HG03378 (cell line): ENCODE data around the gene PDZRN3.

Experiments
- ATAC-seq: cut with Tn5 transposase; IDR thresholded peaks from one replicate; pipeline ENCODE4 v1.9.1; 2021; ENCODE audit warnings: mild to moderate bottlenecking, moderate library complexity; ENCODE audit not compliant: unreplicated experiment

Gene PDZRN3

DNA sequence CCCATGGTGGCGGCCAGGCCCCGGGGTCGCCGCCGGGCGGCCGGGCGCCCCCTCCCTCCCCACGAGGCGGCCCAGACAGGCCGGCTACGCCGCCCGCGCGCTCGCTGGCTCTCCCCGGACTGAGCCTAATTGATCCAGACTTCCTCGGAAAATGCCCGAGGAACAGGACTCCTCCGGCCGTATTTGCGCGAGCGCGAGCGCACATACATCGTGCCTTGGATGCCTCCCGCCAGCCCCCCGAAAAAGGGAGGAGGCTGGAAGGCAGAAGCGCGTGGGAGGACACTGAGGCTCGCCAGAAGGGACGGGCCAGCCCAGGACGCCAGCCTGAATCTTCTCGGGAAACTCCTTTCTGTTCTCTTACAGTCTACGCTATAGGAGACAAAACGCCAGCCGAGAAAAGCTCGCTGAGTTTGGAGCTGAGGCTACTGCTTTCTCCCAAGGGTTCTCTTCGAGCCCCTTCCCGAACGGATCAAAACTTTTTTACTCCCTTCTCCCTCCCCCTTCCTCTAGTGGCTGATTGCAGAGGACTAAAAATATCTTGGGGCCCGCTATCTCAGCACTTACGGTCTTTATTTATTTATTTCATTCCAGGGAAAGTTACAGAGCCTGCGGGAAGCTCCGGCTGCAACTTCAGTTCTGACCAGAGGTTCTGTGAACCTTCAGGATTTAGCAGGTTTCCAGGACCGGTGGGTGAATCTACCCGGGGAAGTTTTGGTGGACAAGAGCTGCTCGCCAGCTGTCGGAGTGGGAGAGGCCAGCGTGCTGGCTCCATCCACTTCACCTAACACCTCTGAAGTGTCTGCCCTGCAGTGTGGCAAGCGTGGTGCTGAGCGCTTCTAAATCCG lies at the start of gene PDZRN3:
Gene PDZRN3 (minus strand): TSS at position 121 of the 845 bp plus-strand sequence.
- no peak for ATAC-seq

DNA sequence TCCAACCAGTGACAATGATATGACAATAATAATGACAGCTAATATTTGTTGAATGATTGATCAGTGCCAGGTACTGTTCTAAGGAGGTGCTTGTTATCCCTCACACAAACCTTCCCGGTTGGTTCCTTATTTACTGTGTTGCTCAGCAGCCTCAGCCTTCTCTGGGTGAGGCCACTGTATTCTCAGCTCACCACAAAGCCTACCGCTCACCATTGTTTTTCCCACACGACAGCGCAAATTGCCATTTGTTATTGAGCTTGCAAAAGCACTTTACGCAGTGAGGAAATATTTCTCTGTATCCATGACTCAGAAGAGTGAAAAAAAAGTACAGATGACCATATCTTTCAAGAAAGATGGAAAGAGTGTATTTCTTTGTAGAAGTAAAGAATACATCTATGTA lies 49.5 kb upstream of the PDZRN3 start:
- ATAC-seq: no peak

DNA sequence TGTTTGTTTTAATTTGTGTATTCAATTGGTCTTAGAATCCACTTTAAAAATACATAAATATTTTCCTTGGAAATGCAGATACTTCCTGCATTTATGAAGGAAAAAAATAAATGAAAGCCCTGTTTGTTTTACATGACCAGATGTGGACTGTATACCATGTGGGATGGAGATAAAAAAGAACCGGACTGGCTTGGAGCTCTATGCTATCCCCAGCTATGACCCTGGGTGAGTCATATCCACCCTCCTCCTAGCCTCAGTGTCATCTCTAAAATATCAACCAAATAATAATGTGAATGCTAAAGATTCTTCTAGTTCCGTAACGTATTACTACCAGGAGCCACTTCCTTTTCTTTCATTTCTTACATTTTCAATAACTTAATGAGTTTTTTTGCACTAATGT lies 44.5 kb upstream of the PDZRN3 start:
- no peak for ATAC-seq

DNA sequence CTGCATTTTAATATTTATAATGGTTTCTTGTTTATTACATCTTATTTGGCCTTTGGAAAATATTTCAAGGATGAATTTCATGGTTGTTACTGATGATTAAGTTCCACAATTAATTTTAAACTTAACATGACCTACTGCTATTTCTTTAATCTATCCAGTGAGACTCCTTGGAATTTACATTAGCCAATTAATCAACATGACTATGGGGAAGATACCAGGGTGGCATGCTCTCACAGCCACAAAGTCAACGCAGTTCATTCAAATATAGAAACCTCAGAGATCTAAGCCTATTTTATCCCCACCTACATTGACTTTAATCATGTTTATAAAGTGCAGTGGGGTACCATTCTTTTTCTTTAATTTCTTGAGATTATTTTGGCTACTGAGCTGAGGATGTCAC lies 43.6 kb upstream of the PDZRN3 start:
- ATAC-seq: no peak

DNA sequence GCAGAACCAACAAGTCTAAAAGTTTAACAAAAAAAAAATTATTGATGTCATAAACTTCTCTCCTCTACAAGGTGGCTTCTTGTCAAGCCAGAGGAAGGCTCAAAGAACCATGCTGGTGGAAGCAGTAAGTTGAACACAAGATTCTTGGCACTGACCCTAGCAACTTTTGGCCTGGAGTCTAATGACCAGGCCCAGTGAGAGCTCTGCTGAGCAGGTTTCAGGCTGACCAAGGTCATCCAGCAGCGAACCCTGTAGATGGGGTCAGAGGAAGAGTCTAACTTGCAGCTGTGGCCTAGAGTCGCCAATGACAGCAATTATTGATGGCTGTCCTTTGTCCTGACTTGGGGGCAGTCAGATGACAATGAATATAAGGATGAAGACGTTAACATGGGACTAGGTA lies 43.1 kb upstream of the PDZRN3 start:
- no peak for ATAC-seq

DNA sequence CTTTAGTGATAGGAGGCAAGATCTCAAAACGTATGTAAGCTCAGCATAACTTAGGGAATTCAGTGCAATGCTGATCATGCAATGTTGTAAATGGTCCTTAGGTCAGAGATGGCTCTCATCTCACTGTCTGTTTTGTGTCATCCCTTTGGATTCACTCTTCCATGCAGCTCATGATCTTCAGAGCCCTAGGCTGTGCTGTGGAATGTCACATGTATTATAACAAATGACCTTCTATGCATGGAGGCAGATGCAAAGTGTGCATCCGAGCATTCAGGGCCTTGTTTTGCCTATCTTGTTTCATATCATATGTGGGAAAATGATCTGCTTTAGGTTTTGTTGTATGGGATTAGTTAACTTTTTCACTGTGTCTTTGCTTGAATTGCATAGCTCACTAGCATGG lies 40.5 kb upstream of the PDZRN3 start:
- no peak for ATAC-seq

DNA sequence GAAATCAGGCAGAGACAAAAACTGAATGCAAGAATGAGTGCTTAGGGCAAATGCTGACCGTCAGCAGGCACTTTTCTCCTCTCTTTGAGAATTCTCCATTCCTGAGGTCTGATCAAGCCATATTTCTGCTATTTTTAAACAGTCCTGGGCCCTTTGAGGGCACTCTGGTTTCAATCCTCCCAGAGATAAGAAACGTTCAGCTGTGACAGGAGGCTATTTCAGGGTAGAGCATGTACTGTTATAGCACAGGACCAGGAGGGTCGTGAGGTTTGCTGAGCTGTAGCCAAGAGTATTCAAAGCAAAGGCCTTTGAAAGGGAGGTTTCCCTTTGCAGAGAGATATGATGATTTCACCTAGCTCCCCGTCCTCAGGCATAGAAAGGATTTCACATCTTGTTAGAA lies 39.6 kb upstream of the PDZRN3 start:
- no peak for ATAC-seq

DNA sequence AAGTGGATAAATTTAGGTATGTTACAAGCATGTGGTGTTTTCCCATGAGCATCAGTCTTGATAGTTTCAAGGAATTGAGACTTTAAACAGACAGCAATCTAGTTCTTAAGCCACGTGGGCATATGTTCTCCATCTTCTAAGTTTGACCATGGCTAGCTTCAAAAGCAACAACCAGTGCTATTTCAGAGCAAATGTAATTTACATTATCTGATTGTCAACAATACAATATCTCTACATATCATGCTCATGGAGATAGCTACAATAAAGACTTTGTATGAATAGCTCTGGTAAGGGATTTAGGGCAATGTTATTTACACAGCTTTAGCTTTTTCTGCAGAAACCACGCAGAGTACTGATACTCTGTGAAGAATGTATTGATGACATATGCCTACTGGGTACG lies 38.8 kb upstream of the PDZRN3 start:
- ATAC-seq: no peak

DNA sequence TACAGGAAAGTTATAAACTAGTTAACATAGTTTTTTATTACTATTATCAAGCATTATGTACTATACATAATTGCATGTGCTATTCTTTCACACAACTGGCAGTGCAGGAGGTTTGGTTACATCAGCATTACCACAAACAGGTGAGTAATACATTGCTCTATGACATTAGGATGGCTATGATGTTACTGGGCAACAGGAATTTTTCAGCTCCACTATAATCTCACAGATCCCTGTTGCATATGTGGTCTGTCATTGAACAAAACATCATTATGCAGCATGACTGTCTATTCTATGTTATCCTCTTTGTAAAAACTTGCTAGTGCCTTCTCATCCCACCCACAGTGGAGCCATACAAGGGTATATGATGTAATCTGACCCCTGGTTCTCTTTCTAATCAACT lies 36.5 kb upstream of the PDZRN3 start:
- no peak for ATAC-seq

DNA sequence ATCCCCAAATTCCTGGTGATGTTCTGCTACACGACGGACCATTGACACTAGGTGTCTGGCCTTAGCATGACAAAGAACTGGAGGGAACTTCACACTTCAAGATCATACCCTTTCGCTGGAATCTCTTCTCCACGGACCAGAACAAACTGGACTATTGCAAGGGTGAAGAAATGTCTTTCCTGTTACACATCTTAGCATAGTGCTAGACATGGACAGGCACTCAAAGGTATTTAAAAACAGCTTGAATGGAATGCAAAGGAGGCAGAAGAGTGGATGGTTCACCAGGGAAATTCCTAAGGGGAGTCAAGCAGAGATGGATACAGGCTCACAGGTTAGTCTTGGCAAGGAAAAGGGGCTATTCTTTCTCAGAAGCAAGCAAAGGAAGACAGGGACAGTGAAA lies 33.5 kb upstream of the PDZRN3 start:
- no peak for ATAC-seq

DNA sequence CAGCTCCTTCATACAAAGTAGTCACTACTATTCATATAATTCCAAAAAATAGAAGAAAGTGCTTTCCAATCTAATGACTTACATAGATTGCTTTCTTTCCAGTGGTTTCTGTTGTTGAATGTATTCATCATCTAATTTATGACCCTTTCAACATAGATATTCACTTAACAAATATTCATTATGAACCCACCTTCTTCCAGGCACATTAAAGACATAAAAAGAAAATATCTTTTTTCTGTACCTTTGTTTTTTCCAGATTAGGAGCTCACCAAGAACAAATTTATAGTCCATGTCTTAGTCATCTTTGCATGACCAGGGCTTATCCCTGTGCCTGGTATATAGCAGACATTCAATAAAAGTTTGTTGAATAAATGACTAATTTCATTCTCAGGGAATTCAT lies 32.4 kb upstream of the PDZRN3 start:
- no peak for ATAC-seq

DNA sequence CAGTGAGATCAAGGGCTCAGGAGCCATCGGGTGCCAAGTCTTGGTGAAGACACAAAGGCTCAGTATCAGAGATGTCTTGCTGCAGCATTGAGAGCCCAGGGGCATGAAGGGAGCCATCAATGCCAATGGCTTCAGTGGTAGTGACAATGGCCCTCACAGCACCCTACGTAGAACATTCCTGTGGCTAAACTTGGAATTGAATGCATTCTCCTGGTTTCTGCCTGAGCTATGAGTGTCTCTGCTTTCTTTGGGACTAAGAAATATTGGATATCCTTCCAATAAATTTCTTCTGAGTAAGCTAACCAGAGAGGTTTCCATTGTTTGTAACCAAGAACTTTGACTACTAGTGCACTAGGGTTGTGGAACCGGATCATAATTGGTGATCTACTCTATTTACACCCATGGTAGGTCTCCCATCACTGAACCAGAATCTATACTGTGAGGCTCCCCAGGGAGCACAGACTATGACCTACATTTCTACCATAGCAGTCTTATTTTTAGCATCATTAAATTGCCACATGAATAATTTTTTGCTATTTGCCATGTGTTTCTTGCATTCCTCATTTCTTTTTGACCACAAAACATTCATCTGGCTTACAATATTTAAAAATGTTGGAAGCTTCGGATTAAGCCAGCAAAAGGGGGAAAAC lies 31.6 kb upstream of the PDZRN3 start:
- no peak for ATAC-seq

DNA sequence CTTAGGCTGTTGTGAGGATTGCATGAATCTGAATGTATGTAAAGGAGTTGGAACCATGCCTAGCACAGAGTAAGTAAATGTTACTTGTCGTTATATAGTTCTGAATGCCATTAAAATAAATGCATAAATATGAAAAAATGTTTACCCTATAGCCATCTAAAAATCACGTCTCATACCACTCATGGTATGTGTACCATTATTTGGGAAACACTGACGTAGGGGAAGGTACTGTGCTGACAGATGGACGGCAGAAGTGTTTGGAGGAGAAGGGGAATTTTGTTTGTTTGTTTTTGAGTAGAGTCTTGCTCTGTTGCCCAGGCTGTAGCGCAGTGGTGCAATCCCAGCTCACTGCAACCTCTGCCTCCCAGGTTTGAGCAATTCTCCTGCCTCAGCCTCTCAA lies 30.5 kb upstream of the PDZRN3 start:
- no peak for ATAC-seq

DNA sequence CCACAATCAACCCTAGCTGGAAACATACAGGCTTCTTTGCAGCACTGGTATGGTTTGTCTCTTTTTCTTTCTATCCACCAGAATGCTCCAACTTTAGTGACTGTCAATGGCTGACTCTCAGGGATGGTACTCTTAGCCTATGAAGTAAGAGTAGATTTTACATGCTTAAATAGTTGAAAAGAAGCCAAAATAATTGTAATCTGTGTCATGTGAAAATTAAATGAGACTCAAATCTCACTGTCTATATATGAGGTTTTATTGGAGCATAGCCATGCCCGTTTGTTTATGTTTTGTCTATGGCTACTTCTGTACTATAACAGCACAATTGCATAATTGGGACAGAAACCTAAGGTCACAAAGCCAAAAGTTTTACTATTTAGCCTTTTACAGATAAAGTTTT lies 29.1 kb upstream of the PDZRN3 start:
- ATAC-seq: no peak

DNA sequence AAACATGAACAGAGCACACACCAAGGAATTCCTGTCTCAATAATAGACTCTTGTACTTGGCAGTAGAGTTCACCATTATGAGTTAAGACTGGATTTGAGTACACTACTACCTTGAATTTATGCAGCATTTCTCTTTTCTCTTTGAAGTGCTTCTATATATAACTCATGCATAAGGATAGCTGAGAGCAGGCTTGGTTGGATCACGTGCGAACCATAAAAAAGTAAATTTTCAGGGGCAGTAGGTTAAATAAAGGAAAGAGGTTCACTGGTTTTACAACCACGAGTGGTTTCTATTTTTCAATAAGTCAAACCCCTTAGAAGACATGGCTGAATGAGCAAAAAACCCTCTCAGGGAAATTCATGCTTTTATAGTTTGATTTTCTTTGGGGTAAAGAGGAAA lies 28.6 kb upstream of the PDZRN3 start:
- ATAC-seq: no peak

DNA sequence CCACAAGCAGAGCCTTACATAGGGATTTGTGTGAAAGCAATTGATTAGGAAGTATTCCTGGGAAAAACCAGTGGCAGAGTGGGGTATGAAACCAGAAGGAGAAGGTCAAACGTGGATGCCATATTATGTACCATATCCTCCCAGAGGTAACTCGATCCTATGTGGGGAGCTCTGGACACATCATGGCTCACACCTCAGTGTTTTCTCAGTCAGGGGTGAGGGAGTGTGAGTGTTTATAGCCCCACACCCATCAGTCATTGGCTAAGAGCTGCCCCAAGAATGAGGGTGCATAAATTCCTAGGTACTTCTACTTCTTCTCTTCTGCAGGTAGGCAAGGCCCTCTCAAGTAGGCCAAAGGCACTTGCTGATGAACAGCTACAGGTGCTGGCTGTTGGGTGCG lies 28.2 kb upstream of the PDZRN3 start:
- no peak for ATAC-seq

DNA sequence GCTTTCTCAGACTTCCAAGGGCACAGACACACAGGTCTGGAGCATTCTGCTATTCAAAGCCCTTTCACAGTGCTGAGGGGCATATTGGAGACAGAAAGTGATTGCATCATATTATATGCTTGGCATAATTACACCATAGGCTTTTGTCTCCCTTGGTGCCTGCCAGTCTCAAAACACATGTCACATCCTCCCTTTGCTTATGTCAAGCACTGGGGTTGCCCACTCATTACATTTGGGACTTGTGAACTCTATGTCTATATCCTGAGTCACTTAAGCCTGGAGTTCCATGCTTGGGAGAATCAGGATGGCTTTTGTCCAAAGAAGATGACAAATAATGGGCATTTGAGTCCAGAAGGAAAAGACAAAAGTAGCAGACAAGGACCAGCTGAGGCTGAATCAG lies 12.3 kb upstream of the PDZRN3 start:
- no peak for ATAC-seq

DNA sequence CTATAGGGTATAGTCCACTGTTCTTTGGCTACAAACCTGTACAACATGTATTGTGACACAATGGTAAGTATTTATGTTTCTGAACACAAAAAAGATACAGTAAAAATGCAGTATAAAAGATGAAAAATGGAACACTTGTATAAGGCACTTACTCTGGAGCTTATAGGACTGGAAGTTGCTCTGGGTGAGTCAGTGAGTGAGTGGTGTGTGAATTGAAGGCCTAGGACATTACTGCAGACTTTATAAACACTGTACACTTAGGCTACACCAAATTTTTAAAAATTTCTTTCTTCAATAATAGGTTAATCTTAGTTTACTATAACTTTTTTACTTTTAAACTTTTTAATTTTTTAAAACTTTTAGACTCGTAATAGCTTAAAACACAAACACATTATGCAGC lies 10.5 kb upstream of the PDZRN3 start:
- ATAC-seq: no peak

DNA sequence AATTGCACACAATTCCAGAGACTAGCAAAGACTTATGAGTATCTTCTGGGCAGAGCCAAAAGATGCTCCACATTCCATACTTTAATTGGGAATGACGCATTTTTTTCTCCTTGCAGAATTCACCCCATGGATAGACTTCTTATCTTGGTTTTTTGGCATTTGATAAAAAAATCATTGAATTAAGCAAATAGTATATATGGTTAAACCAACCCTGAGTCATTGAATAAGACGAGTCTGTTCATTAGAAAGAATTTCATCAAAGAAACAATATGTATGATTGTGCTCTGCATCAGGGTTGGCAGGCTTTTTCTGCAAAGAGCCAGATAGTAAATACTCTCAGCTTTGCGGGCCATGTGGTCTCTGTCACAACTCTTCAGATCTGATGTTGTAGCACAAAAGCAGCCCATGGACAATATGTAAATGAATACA lies 9.2 kb upstream of the PDZRN3 start:
- ATAC-seq: no peak

DNA sequence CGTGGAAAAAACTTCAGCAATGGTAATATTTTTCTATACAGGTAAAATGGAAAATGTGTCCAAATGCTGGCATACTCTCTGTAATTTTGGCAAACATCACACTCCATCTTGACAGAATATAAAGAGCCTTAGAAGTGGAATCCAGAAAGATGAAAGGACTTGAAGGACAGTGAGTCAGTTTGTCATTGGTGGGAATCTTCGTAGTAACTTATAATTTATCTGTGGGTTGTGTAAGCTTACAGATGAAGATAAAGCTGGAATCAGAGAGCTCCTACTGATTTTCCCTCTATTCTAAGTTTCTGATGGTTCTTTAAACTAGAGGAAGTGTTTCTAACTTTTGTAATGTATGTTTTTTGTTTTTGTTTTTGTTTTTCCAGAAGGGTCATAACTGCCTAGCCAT lies 8.7 kb upstream of the PDZRN3 start:
- ATAC-seq: no peak

DNA sequence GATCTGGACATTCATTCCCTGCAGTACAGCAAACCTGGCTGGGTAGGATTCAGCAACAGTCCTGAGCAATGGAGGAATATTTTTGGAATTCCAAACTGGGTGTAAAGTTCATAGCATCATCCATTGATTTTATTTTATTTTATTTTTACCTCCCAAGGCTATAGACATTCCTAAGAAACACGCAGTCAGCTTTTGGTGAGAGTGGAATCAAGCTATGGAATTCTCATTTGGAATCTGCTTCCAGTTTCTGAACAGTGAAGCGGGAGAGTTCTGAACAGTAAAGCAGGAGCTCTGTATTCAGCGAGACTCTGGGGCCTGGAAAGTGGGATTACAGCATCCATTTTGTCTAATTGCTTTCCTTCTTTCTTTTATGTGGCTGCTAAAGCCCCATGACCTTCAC lies 1.4 kb upstream of the PDZRN3 start:
- no peak for ATAC-seq

DNA sequence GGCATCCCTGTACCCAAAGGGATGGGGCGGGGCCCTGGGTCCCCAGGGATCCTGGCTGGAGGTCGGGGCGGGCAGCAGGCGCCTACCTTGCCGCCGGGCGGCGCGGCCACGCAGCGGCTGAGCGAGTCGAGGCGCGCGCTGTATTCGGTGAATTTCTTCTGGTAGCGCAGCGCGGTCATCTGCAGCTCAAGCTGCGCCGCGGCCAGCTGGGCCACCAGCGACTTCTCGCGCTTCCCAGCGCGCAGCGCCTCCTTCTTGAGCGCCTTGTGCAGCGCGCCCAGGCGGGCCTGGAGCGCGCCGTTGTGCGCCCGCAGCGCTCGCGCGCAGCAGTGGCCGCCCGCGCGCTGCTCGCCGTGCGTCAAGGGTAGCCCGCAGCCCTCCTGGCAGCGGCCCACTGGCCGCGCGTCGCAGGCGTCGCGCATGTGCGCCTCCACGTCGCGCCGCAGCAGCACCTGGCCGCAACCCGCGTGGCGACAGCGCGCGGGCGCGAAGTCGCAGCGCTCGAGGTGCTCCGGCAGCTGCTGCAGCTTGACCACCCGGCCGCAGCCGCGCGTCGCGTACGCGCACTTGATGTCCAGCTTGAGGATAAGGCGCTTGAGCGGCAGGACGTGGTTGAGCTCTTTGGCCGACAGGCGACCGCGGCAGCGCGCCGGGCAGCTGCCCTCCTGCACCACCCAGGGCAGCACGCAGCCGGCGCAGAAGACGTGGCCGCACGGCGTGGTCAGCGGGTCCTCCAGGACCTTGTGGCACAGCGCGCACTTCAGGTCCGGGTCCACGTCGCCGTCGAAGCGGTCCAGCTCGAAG lies 522 bp downstream of the PDZRN3 start:
- no peak for ATAC-seq
